HUES64 (cell line): ENCODE measurements around the gene HPS3. TPM values are rescaled to one million over a fixed set of nuclear protein-coding genes. Genes with fewer than 3 reads are reported as not detected.

ENCODE experiments used
- H3K27ac ChIP-seq: 2 replicates; pipeline ENCODE4 v1.7.0; 2013; ENCODE audit warnings: low read depth, low read length, inconsistent platforms
- H3K27me3 ChIP-seq: 2 replicates; pipeline ENCODE4 v1.6.1; 2013; ENCODE audit warnings: mild to moderate bottlenecking, low read length; ENCODE audit not compliant: insufficient read depth
- H3K36me3 ChIP-seq: 2 replicates; pipeline ENCODE4 v1.6.1; 2013; ENCODE audit warnings: mild to moderate bottlenecking, low read length; ENCODE audit not compliant: insufficient read depth
- H3K4me1 ChIP-seq: 2 replicates; pipeline ENCODE4 v1.6.1; 2013; ENCODE audit warnings: mild to moderate bottlenecking, low read length, moderate library complexity; ENCODE audit not compliant: insufficient read depth
- H3K4me3 ChIP-seq: 2 replicates; pipeline ENCODE4 v1.5.1; 2013; ENCODE audit warnings: mild to moderate bottlenecking, low read length, moderate library complexity
- H3K9ac ChIP-seq: 2 replicates; pipeline ENCODE4 v1.6.1; 2013; ENCODE audit warnings: mild to moderate bottlenecking, low read depth, low read length
- H3K9me3 ChIP-seq: 2 replicates; pipeline ENCODE4 v1.6.1; 2013; ENCODE audit warnings: low read depth, low read length; ENCODE audit not compliant: insufficient read depth
- WGBS: fragments of 150-250, 120-280 bp; methylation state at CpG from one replicate; pipeline ENCODE4 v1.1.7; 2013; ENCODE audit warnings: missing lambda C conversion rate; 5-methylcytosine and 5-hydroxymethylcytosine counted together
- polyA plus RNA-seq, 2 experiments: library from polyadenylated mRNA; stranded (reverse); fragments of 50-300 nt; gene quantifications; one replicate each; pipeline ENCODE4 v1.2.3, GENCODE V29; 2013

Gene HPS3
- polyA plus RNA-seq (2013, experiment 1 of 2) = 33.6 TPM
- 40.1 TPM for polyA plus RNA-seq (2013, experiment 2 of 2)

DNA sequence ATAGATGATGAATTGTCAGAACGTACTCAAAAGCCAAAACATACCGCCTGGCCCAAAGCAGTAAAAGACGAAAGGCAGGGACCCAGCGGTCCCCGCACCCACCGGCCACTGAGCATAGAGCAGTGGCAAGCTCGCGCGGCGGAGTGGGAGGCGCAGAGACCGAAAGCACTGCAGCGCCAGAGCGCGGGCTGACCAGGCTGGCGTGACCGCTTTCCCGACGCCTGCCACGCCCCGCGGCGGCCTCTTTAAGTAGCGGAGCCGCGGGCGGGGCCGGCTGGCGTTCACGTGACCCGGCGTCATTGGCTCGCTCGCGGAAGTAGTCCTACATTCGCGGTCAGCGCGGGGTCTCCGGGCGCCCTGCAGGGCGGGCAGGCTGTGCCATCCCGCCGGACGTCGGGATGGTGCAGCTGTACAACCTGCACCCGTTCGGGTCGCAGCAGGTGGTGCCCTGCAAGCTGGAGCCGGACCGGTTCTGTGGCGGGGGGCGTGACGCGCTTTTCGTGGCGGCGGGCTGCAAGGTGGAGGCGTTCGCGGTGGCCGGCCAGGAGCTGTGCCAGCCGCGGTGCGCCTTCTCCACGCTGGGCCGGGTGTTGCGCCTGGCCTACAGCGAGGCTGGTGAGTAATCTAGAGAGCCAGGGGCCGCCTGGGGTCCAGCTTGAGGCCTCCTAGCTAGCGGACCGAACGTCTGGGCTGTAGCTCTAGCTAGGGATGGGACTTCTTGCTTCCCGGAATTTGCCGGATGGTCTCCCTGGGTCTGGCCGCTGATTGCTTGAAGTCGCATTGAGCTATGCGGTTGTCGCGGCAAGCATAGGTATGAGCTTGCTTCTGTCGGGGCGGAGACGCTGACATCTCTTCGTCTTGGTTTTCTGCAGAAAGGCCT is at the start of gene HPS3:
Gene HPS3 (plus strand): TSS at position 313 of the 880 bp plus-strand sequence. CDS start 86 bp downstream, at position 399.
- Histone ChIP-seq H3K9ac (peak within 1 kb of the TSS; percentile 79), H3K27ac (peak within 1 kb of the TSS; percentile 70), H3K36me3 (0 out of 2 replicates have a peak, but pooled peaks cover 3% of the 10 kb centered on the region), H3K4me3 (peak within 1 kb of the TSS; percentile 94), H3K27me3 (peaks cover 6% of the 10 kb centered on the region; the same call in 1 of the 2 replicates), H3K9me3 (no peaks in the 10 kb centered on the region), H3K4me1 (peaks cover 21% of the 10 kb centered on the region)
- 2% methylated on average over 84 of the region's 84 CpGs for WGBS

DNA sequence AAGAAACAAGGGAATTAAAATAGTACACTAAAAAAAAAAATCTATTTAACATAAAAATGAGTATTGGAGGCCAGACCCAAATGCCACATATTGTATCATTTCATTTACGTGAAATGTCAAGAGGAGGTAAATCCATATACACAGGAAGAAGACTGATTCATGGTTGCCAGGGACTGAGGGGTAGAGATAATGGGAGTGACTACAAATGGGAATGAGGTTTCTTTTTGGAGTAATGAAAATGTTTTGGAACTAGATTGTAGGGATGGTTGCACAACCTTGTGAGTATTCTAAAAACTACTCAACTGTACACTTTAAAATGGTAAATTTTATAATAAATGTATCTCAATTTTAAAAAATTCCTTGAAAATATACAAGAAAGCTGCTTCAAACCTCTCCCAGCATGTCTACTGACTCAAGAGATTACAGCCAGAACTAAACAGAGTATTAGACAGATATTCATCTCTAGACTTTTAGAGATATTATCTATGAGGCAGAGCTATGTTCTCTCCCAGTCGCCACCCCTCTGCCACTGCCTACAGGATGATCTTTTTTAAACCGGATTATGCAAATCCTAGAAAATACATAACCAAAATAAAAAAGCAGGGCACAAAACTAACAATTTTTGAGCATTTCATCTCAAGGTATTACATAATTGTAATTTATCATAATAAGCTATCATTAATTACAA is 49.3 kb upstream of the HPS3 start:
- Histone ChIP-seq H3K9me3 (no peaks in the 10 kb centered on the region), H3K36me3 (peaks cover 46% of the 10 kb centered on the region), H3K27me3 (no peaks in the 10 kb centered on the region), H3K4me3 (no peak overlapping the region), H3K27ac (no peak overlapping the region), H3K4me1 (0 out of 2 replicates have a peak, but pooled peaks cover 4% of the 10 kb centered on the region), H3K9ac (no peak overlapping the region)
- 97% methylated on average over 3 of the region's 3 CpGs for WGBS

DNA sequence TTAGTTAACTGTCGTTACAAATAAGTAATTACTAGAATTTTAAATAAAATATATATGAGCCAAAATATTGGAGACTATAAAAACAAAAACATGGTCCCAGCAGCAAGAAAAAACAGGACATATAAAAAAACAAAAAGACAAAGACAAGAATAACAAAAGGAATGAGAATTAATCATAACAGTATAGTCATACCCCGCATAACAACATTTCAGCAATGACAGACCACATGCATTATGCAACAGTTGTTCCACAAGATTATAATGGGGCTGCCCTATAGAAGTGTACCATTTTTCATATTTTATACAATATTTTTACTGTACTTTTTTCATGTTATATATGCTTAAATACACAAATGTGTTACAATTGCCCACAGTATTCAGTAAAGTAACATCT is 48.7 kb upstream of the HPS3 start:
- H3K27me3 ChIP-seq = peaks cover 3% of the 10 kb centered on the region; the same call in 1 of the 2 replicates
- 100% methylated on average over 1 of the region's 2 CpGs for WGBS
- peaks cover 41% of the 10 kb centered on the region for H3K36me3 ChIP-seq
- H3K27ac ChIP-seq = no peak overlapping the region
- no peak overlapping the region for H3K4me3 ChIP-seq
- H3K4me1 ChIP-seq = 0 out of 2 replicates have a peak, but pooled peaks cover 4% of the 10 kb centered on the region
- no peaks in the 10 kb centered on the region for H3K9me3 ChIP-seq
- no peak overlapping the region for H3K9ac ChIP-seq

DNA sequence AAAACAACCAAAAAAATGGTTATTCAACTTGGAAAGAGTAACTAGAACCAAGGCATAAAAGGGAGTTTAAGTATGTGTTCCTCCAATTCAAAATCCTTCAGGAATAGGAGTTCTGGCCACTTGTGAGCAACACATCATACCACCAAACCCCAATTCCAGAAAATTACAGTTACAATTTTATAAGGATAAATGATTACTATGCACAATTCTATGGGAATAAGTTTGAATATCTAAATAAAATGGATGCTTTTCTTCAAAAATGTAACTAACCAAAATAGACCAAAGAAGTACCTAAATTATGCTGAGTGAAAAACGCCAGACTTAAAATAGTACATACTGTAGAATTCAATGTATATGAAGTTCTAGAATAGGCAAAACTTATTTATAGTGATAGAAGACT is 47.7 kb upstream of the HPS3 start:
- no peak overlapping the region for H3K9ac ChIP-seq
- no peaks in the 10 kb centered on the region for H3K9me3 ChIP-seq
- H3K27ac ChIP-seq = no peak overlapping the region
- H3K4me1 ChIP-seq = 0 out of 2 replicates have a peak, but pooled peaks cover 4% of the 10 kb centered on the region
- no peak overlapping the region for H3K4me3 ChIP-seq
- WGBS = no CpG with 5 or more reads among the region's 1 CpG
- H3K36me3 ChIP-seq = peaks cover 34% of the 10 kb centered on the region
- H3K27me3 ChIP-seq = peaks cover 4% of the 10 kb centered on the region

GRCh38 chr3:149085828-149086231 is 43.6 kb upstream of the HPS3 start:
- WGBS = under 1% methylated on average over 21 of the region's 21 CpGs
- H3K9me3 ChIP-seq = no peaks in the 10 kb centered on the region
- peaks cover 12% of the 10 kb centered on the region for H3K27me3 ChIP-seq
- H3K9ac ChIP-seq = peak overlapping the region; percentile 74
- 0 out of 2 replicates have a peak, but pooled peaks cover 4% of the 10 kb centered on the region for H3K4me1 ChIP-seq
- peaks cover 25% of the 10 kb centered on the region for H3K36me3 ChIP-seq
- peak overlapping the region; percentile 86; the same call in 1 of the 2 replicates for H3K27ac ChIP-seq
- peak overlapping the region; percentile 74 for H3K4me3 ChIP-seq

- Histone ChIP-seq H3K36me3 (peaks cover 25% of the 10 kb centered on the region), H3K9me3 (no peaks in the 10 kb centered on the region), H3K27ac (peak within 1 kb of the TSS; percentile 86; the same call in 1 of the 2 replicates), H3K9ac (peak within 1 kb of the TSS; percentile 74), H3K4me3 (peak within 1 kb of the TSS; percentile 74), H3K4me1 (0 out of 2 replicates have a peak, but pooled peaks cover 4% of the 10 kb centered on the region), H3K27me3 (peaks cover 12% of the 10 kb centered on the region)
- WGBS = 8% methylated on average over 57 of the region's 57 CpGs
Observed at GRCh38 chr3:149086232-149086988, 43.0 kb upstream of the HPS3 start, which contains the start of gene HLTF. Gene HLTF, minus strand, starts transcription at chr3:149086533. Its CDS starts 197 bp downstream, at chr3:149086336.

- H3K27ac ChIP-seq = no peak overlapping the region
- 98% methylated on average over 15 of the region's 15 CpGs for WGBS
- H3K9me3 ChIP-seq = no peaks in the 10 kb centered on the region
- H3K9ac ChIP-seq = no peak overlapping the region
- 0 out of 2 replicates have a peak, but pooled peaks cover 4% of the 10 kb centered on the region for H3K4me1 ChIP-seq
- H3K27me3 ChIP-seq = peaks cover 12% of the 10 kb centered on the region
- H3K36me3 ChIP-seq = peaks cover 19% of the 10 kb centered on the region
- H3K4me3 ChIP-seq = no peak overlapping the region
Observed at GRCh38 chr3:149087208-149087607, 42.2 kb upstream of the HPS3 start.

DNA sequence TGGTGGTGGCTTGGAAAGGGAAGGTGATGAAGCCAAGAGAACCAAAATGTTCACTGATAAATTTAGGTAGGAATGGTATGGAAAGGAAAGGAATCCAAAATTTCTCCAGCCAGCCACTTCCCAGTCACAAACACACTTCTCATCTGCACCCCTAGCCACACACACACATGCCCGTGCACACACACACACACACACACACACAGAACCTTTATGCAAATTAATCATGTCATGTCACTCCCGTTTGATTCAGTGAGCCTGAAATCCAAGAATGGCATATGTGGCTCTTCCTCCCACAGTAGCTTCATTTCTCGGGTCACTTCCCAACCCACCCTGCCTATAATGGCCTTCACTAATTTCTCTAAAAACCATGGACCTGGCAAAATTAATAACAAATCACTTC is 40.0 kb upstream of the HPS3 start:
- Histone ChIP-seq H3K36me3 (peaks cover 3% of the 10 kb centered on the region; the same call in 1 of the 2 replicates), H3K4me1 (0 out of 2 replicates have a peak, but pooled peaks cover 4% of the 10 kb centered on the region), H3K9ac (no peak overlapping the region), H3K4me3 (no peak overlapping the region), H3K27me3 (peaks cover 12% of the 10 kb centered on the region), H3K27ac (no peak overlapping the region), H3K9me3 (no peaks in the 10 kb centered on the region)
- WGBS = 89% methylated on average over 3 of the region's 3 CpGs

- Histone ChIP-seq H3K27me3 (peaks cover 11% of the 10 kb centered on the region), H3K36me3 (no peaks in the 10 kb centered on the region), H3K9ac (no peak overlapping the region), H3K27ac (no peak overlapping the region), H3K9me3 (no peaks in the 10 kb centered on the region), H3K4me1 (no peaks in the 10 kb centered on the region), H3K4me3 (no peak overlapping the region)
- 94% methylated on average over 1 of the region's 1 CpG for WGBS
Observed at GRCh38 chr3:149090461-149090860, 39.0 kb upstream of the HPS3 start.

- Histone ChIP-seq H3K4me3 (no peak overlapping the region), H3K27me3 (peaks cover 9% of the 10 kb centered on the region), H3K4me1 (no peaks in the 10 kb centered on the region), H3K9me3 (no peaks in the 10 kb centered on the region), H3K9ac (no peak overlapping the region), H3K36me3 (no peaks in the 10 kb centered on the region), H3K27ac (no peak overlapping the region)
- 87% methylated on average over 3 of the region's 3 CpGs for WGBS
Observed at GRCh38 chr3:149090907-149091306, 38.5 kb upstream of the HPS3 start.
